G401 (cell line): Measurements from ENCODE around the gene EPB41L1. TPM values are rescaled to one million over a fixed set of nuclear protein-coding genes. Genes with fewer than 3 reads are reported as not detected.

Experiments used
- DNase-seq: peaks from one replicate; pipeline ENCODE4 v3.0.0-alpha.2; 2015; ENCODE audit warnings: low spot score
- in situ Hi-C: cut with HindIII; loops from 2 replicates; pipeline ENCODE4 v1.10.0; 2016; ENCODE audit warnings: low sequenced_read_pairs, mixed read lengths
- total RNA-seq: library from RNA; depleted of rRNA; stranded (reverse); fragments of >200 nt; shearing (Covaris generic); gene quantifications from 2 replicates; pipeline ENCODE4 v1.2.3, GENCODE V29; 2014; rRNA removed

Gene EPB41L1
- total RNA-seq, 1 experiment from 2014 or later: 22.7 TPM

- in situ Hi-C loops: no loop called here
- no peak for DNase-seq
Observed at GRCh38 chr20:36269507-36269906, 115.0 kb downstream of the EPB41L1 start.

GRCh38 chr20:36270744-36271638 is 116.5 kb downstream of the EPB41L1 start:
- in situ Hi-C loops: no loop called here
- no peak for DNase-seq

- in situ Hi-C loops: no loop called here
- DNase-seq: no peak
Observed at GRCh38 chr20:36271639-36272546, 117.4 kb downstream of the EPB41L1 start.

GRCh38 chr20:36272547-36273220 is 118.1 kb downstream of the EPB41L1 start:
- in situ Hi-C loops: no loop called here

GRCh38 chr20:36273414-36274180 is 119.1 kb downstream of the EPB41L1 start:
- in situ Hi-C loops: no loop called here
- peak; percentile 6 for DNase-seq

More at GRCh38 chr20:36272547-36273220, 118.1 kb downstream of the EPB41L1 start:
- no peak for DNase-seq

GRCh38 chr20:36274181-36274841 is 119.8 kb downstream of the EPB41L1 start:
- no peak for DNase-seq
- in situ Hi-C loops: no loop called here

GRCh38 chr20:36275011-36275410 is 120.5 kb downstream of the EPB41L1 start:
- DNase-seq: no peak
- in situ Hi-C loops: no loop called here

- in situ Hi-C loops: no loop called here
- DNase-seq: no peak
Observed at GRCh38 chr20:36275441-36276189, 121.1 kb downstream of the EPB41L1 start.

- DNase-seq: no peak
- in situ Hi-C loops: no loop called here
Observed at GRCh38 chr20:36277546-36277945, 123.0 kb downstream of the EPB41L1 start.

- in situ Hi-C loops: no loop called here
Observed at GRCh38 chr20:36279362-36279761, 124.8 kb downstream of the EPB41L1 start.

GRCh38 chr20:36279776-36280175 is 125.2 kb downstream of the EPB41L1 start:
- in situ Hi-C loops: no loop called here
- DNase-seq: no peak

More at GRCh38 chr20:36279362-36279761, 124.8 kb downstream of the EPB41L1 start:
- no peak for DNase-seq

- DNase-seq: no peak
- in situ Hi-C loops: no loop called here
Observed at GRCh38 chr20:36281785-36282380, 127.3 kb downstream of the EPB41L1 start.

Other genes with a start within 250 kb of the EPB41L1 start
- gene SCAND1, start 200.2 kb upstream of the EPB41L1 start, total RNA-seq: 83.0 and 147 TPM in 2 replicates
- 5.8 and 8.6 TPM in 2 replicates for gene CNBD2, start 186.2 kb upstream of the EPB41L1 start, total RNA-seq
- 41.4 and 42.2 TPM in 2 replicates for gene AAR2, start 81.7 kb downstream of the EPB41L1 start, total RNA-seq
- 15.9 and 34.6 TPM in 2 replicates for gene DLGAP4, start 151.6 kb downstream of the EPB41L1 start, total RNA-seq